GM19238 (cell line): ENCODE data around the gene KBTBD12.

Source experiments
- DNase-seq: peaks from one replicate; pipeline ENCODE4 v3.0.0; 2011; ENCODE audit warnings: low spot score; ENCODE audit not compliant: insufficient read length

KBTBD12 gene

GRCh38 chr3:127985216-127985615 lies 70.2 kb downstream of the KBTBD12 start:
- DNase-seq, result no peak

DNA sequence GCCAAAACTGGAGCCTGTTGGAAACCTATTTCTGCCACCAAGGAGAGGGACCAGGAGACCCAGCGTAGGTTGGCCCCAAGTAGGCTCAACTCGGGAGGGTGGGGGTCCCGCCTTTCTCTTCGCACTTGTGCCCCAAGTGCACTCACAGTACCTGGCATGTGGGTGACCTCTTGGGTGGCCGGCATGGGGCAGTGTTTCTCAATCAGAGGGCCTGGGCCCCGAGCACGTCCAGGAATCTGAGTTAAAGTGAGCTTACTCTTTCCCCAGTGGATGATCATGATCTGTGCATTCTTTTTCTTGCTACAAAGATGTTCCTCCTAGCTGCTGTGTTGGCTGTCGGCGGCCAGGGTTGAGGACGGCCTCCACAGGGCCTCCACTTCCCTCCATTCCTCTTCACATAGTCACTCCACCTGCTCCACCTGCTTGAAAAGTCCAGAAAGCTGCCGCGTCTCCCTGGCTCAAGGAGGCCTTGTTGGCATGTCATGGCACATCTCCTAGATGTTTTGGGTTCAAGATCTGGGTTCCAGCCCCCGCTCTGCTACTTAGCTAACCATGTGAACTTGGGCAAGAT lies 70.7 kb downstream of the KBTBD12 start:
- DNase-seq, result no peak

DNA sequence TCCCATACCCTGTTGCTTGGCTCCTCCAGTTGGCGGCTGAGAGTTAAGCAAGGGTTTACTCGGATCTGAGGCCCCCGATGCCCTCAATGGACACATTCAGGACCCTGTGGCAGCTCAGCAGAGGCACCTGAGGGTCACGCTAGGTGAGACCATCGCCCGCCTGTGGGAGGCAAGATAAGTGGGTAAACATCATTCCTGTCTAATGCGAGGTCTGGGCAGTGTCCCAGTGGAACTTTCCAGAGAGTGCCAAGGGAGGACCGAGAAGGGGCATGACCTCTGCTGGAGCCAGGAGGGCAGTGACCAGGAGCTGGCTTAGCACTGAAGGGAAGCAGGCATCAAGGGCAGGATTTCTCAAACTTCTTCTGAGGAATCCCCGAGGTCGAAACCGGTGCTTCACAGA lies 71.8 kb downstream of the KBTBD12 start:
- no peak for DNase-seq

DNA sequence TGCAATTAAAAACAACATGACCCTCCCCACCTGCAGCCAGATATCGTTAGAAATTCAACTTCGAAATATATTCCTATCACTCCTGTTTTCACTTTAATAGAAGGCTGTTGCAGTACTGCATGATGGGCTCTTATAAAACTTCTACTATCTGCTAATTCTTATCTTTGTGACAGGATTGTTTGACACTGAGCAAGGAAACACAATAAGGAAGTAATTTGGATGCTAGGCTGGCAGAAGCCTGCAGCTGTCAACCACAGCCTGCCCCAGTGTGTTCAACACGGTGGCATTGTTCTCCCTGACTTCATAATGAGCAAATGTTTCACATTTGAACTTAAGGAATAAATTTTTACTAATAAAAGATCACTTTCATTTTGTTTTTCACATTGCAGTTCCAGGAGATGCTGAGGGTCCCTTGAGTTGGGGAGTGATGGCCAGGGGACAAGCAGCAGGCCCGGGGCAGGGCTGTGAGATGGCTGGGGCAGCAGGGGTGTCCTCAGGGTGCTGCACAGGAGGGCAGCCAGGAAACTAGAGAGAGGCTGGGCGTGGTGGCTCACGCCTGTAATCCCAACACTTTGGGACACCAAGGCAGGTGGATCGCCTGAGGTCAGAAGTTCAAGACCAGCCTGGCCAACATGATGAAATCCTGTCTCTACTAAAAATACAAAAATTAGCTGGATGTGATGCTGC lies 72.4 kb downstream of the KBTBD12 start:
- DNase-seq, result no peak

GRCh38 chr3:127988770-127989557 lies 73.9 kb downstream of the KBTBD12 start:
- DNase-seq, result no peak

GRCh38 chr3:127990051-127990450 lies 75.0 kb downstream of the KBTBD12 start:
- no peak for DNase-seq

- DNase-seq, result no peak
Observed at GRCh38 chr3:127990461-127990860, 75.4 kb downstream of the KBTBD12 start.

GRCh38 chr3:127991251-127991650 lies 76.2 kb downstream of the KBTBD12 start:
- no peak for DNase-seq

- no peak for DNase-seq
Observed at GRCh38 chr3:127991681-127992080, 76.6 kb downstream of the KBTBD12 start.

DNA sequence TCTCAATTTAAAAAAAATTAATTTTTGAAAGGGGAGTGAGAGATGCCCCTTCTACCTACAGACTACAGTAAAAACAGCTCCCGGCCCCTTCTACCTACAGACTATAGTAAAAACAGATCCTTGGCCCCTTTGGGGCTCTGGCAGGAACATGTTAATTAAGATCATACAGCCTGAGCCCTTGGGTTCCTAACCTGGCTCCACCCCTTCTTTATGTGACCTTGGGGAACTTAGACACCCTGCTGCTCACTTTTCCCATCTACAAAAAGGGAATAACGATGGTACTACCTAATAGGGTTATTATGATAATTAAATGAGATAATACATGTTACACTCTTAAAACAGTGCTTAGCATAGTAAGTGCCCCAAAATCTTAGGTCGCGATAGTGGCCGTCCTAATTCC lies 77.1 kb downstream of the KBTBD12 start:
- no peak for DNase-seq

DNA sequence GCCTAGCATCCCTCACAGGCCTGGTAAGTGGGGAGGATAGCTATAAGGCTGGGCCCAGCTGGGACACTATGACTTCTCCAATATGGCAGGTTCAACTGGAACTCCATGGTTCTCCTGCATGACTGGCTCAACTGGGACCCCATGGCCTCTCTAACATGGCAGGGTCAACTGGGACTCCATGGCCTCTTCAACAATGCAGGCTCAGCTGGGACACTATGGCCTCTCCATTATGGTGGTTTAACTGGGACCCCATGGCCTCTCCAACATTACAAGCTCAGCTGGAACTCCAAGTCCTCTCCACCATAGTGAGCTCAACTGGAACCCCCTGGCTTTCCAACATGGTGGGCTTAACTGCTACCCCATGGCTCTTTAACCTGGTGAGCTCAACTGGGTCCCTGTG lies 79.0 kb downstream of the KBTBD12 start:
- no peak for DNase-seq

DNA sequence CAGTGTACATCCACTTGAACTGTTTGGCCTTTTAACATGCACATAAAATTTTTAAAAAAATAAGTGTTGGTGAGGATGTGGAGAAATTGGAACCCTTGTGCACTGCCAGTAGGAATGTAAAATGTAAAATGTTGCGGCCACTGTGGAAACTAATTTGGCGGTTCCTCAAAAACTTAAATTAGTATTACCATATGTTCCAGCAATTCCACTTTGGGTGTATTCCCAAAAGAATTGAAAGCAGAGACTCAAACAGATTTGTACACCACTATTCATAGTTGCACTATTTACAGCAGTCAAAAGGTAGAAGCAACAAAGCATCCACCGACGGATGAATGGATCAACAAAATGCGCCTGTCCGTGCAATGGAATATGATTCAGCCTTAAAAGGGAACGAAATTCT lies 82.0 kb downstream of the KBTBD12 start:
- no peak for DNase-seq

GRCh38 chr3:127997961-127998360 lies 82.9 kb downstream of the KBTBD12 start:
- no peak for DNase-seq

DNA sequence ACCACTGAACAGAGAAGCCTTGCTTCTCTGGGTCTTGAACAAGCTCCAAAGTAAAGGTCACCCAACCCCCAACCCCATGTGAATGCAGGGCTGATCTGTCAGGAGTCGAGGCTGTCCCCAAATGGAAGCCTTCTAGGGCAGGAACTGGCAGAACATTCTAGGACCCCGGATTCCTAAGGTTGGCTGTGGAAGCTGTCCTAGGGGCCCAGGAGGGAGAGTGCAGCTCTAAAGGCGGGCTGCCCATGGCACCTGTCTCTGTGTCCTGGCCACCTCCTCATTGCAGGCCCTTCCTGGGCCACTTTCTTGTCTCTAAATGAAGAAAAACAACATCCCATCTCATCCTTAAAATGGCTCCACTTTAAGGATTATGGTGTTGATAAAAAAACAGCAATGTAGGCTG lies 83.6 kb downstream of the KBTBD12 start:
- DNase-seq, result no peak

GRCh38 chr3:127999509-128000106 lies 84.6 kb downstream of the KBTBD12 start:
- no peak for DNase-seq

DNA sequence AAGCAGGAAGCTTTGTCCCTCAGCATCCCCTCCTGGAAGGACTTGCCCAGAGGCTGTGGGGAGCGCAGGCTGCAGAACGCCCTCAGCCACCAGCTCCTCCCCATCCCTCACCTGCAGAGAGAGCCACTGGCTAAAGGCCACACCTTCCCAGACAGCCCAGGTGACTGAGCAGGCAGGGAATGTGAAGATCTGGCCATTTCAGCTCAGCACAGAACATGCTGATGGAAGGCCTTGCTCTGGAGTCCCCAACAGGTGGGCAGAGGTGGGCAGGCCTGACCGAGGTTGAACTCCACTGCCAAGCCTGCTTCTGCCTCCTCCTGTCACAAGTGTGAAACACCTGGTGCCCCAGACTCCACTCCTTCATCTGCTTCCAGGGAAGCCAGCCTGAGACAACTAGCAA lies 86.5 kb downstream of the KBTBD12 start:
- no peak for DNase-seq

- no peak for DNase-seq
Observed at GRCh38 chr3:128004661-128005060, 89.6 kb downstream of the KBTBD12 start.

GRCh38 chr3:128006061-128007032 lies 91.3 kb downstream of the KBTBD12 start:
- DNase-seq, result no peak

DNA sequence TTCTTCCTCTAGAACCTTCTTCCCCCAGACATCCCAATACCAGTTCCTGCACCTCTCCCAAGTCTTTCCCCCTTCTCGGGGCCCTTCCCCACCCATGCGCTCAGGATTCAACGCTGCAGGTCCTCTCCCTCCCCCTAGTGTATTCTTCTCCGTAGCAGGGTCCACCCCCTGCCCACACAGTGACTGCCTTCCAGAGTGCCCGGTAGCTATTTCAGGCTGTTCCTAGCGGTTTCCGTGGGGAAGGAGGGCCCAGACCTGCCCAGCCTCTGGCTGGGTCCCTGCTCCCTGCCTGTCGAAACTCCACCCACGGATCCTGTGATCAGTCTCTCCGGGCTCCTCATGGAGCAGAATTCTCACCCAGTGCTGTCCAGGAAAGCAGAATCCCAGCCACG lies 92.0 kb downstream of the KBTBD12 start:
- DNase-seq, result no peak

DNA sequence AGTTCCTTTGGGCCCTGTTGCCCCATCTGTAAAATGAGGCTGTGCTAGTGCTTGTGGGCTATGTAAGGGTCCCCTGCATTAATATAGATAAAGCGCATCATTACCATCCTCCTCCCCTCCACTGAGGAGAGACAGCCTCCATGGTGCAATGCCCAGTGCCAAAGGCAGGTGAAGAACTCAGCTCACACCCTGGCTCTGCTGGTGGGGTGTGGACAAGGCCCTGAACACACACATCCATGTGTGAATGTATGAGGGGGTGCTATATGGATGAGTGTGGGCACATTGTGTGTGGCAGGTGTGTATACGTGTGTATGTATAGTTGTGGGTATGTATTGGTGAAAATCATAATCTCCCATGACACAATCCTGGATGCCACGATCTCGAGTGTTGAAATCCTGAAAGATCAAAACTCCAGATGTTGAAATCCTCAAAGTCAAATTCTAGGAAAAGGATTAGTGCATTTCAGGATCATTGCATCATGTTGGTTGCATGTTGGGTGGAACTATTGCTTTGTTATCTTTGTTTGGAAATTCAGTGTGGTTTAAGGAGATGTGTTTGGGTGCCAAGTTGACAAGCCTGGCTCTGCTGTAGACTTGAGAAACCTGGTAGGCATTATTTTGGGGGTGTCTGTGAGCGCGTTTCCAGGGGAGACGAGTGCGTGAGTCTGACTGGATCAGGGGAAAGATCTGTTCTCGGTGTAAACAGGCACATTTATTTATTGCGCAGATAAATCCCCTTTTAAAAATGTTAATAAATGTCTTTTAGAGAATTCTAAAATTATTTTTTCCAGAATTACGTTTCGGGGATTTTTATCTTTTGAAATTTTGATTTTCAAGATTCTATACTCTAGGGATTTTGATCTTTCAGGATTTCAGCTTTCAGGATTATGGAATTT lies 95.2 kb downstream of the KBTBD12 start:
- no peak for DNase-seq
